Activated CD4-positive, alpha-beta T cell treated with anti-CD3 and anti-CD28 coated beads for 48 hours (primary cell): ENCODE measurements around the gene RGPD6.
"Not testable (repeated sequence)": the region's sequence is repeated elsewhere in the genome, so short reads cannot be mapped to it uniquely, and the experiment has no call there.

Experiments
- DNase-seq: peaks from one replicate; pipeline ENCODE4 v3.0.0-alpha.2; 2020

RGPD6 gene

GRCh38 chr2:110480084-110480483 lies 96.9 kb downstream of the RGPD6 start:
- not testable (repeated sequence) for DNase-seq

- DNase-seq: not testable (repeated sequence)
Observed at GRCh38 chr2:110477370-110477769, 99.7 kb downstream of the RGPD6 start.

GRCh38 chr2:110476952-110477351 lies 100.1 kb downstream of the RGPD6 start:
- DNase-seq: not testable (repeated sequence)

- DNase-seq: not testable (repeated sequence)
Observed at GRCh38 chr2:110475627-110476359, 101.2 kb downstream of the RGPD6 start.

GRCh38 chr2:110474898-110475297 lies 102.1 kb downstream of the RGPD6 start:
- not testable (repeated sequence) for DNase-seq

- DNase-seq: not testable (repeated sequence)
Observed at GRCh38 chr2:110473059-110473358, 104.0 kb downstream of the RGPD6 start.

- not testable (repeated sequence) for DNase-seq
Observed at GRCh38 chr2:110472171-110473058, 104.6 kb downstream of the RGPD6 start, which contains the start of gene LIMS4. LIMS4 (minus strand) TSS chr2:110472816; CDS start chr2:110472778, 38 bp downstream.

- not testable (repeated sequence) for DNase-seq
Observed at GRCh38 chr2:110468921-110469320, 108.1 kb downstream of the RGPD6 start.

- DNase-seq: not testable (repeated sequence)
Observed at GRCh38 chr2:110465312-110465711, 111.7 kb downstream of the RGPD6 start.
